ENCODE results near the gene GREM2. TPM values are rescaled to one million over a fixed set of nuclear protein-coding genes. Genes with fewer than 3 reads are reported as not detected.

The GREM2 gene
- total and polyA plus RNA-seq, 2 experiments from 2014 or later, result 0.18 to 0.21 TPM

DNA sequence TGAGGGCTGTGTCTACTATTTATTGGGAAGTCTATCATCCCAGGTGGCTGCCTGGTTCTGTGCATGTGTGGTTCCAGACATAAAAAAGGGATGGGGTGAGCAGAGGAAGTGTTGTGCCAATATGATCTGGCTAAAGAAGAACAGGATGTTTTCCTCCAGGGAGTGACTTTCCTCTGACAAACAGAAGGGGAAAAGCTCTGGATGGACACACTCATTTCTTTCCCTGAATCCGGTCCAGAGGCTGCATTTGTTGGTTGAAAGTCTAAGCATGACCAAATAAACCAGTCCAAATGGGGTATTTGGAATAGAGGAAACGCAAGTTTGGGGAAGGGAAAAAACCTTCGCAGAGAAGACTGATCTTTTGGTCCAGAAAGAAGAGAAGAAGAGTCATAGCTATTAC lies 12.7 kb downstream of the GREM2 start (continued):
- TF ChIP-seq, protein P1, sequence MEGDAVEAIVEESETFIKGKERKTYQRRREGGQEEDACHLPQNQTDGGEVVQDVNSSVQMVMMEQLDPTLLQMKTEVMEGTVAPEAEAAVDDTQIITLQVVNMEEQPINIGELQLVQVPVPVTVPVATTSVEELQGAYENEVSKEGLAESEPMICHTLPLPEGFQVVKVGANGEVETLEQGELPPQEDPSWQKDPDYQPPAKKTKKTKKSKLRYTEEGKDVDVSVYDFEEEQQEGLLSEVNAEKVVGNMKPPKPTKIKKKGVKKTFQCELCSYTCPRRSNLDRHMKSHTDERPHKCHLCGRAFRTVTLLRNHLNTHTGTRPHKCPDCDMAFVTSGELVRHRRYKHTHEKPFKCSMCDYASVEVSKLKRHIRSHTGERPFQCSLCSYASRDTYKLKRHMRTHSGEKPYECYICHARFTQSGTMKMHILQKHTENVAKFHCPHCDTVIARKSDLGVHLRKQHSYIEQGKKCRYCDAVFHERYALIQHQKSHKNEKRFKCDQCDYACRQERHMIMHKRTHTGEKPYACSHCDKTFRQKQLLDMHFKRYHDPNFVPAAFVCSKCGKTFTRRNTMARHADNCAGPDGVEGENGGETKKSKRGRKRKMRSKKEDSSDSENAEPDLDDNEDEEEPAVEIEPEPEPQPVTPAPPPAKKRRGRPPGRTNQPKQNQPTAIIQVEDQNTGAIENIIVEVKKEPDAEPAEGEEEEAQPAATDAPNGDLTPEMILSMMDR (conservative IDR thresholded peaks at IDR 0.05; ENCODE audit: low read depth in 2 of 2), result no peak
- TF ChIP-seq, protein P2, sequence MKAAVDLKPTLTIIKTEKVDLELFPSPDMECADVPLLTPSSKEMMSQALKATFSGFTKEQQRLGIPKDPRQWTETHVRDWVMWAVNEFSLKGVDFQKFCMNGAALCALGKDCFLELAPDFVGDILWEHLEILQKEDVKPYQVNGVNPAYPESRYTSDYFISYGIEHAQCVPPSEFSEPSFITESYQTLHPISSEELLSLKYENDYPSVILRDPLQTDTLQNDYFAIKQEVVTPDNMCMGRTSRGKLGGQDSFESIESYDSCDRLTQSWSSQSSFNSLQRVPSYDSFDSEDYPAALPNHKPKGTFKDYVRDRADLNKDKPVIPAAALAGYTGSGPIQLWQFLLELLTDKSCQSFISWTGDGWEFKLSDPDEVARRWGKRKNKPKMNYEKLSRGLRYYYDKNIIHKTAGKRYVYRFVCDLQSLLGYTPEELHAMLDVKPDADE (IDR thresholded peaks at IDR 0.05), result no peak
- TF ChIP-seq POLR2AphosphoS5 (IDR thresholded peaks at IDR 0.05; ENCODE audit: low read depth) (no peak), CREB1 (CRISPR knock-in tag; IDR thresholded peaks at IDR 0.05; ENCODE audit: low read depth) (no peak), EZH2 (IDR thresholded peaks at IDR 0.05; ENCODE audit: low read depth, unreplicated experiment) (no peak)

- no peak overlapping the region for H3K4me2 ChIP-seq
- H3K27me3 ChIP-seq (ENCODE audit: insufficient read depth), result no peaks in the 10 kb centered on the region
- H3K27me3 Mint-ChIP-seq (ENCODE audit: insufficient read depth, low read depth, poor library complexity), result peaks cover 2% of the 10 kb centered on the region
- TF ChIP-seq JUNB (IDR thresholded peaks at IDR 0.05; ENCODE audit: unreplicated experiment) (no peak), ZNF114 (CRISPR knock-in tag; IDR thresholded peaks at IDR 0.05) (no peak), NANOG (IDR thresholded peaks at IDR 0.05; ENCODE audit: borderline replicate concordance) (no peak), POLR2AphosphoS5 (IDR thresholded peaks at IDR 0.05; ENCODE audit: low read depth) (no peak)
- TF ChIP-seq, protein P1 (conservative IDR thresholded peaks at IDR 0.05; ENCODE audit: low read depth in 2 of 2), result no peak
- TF ChIP-seq, protein P3, sequence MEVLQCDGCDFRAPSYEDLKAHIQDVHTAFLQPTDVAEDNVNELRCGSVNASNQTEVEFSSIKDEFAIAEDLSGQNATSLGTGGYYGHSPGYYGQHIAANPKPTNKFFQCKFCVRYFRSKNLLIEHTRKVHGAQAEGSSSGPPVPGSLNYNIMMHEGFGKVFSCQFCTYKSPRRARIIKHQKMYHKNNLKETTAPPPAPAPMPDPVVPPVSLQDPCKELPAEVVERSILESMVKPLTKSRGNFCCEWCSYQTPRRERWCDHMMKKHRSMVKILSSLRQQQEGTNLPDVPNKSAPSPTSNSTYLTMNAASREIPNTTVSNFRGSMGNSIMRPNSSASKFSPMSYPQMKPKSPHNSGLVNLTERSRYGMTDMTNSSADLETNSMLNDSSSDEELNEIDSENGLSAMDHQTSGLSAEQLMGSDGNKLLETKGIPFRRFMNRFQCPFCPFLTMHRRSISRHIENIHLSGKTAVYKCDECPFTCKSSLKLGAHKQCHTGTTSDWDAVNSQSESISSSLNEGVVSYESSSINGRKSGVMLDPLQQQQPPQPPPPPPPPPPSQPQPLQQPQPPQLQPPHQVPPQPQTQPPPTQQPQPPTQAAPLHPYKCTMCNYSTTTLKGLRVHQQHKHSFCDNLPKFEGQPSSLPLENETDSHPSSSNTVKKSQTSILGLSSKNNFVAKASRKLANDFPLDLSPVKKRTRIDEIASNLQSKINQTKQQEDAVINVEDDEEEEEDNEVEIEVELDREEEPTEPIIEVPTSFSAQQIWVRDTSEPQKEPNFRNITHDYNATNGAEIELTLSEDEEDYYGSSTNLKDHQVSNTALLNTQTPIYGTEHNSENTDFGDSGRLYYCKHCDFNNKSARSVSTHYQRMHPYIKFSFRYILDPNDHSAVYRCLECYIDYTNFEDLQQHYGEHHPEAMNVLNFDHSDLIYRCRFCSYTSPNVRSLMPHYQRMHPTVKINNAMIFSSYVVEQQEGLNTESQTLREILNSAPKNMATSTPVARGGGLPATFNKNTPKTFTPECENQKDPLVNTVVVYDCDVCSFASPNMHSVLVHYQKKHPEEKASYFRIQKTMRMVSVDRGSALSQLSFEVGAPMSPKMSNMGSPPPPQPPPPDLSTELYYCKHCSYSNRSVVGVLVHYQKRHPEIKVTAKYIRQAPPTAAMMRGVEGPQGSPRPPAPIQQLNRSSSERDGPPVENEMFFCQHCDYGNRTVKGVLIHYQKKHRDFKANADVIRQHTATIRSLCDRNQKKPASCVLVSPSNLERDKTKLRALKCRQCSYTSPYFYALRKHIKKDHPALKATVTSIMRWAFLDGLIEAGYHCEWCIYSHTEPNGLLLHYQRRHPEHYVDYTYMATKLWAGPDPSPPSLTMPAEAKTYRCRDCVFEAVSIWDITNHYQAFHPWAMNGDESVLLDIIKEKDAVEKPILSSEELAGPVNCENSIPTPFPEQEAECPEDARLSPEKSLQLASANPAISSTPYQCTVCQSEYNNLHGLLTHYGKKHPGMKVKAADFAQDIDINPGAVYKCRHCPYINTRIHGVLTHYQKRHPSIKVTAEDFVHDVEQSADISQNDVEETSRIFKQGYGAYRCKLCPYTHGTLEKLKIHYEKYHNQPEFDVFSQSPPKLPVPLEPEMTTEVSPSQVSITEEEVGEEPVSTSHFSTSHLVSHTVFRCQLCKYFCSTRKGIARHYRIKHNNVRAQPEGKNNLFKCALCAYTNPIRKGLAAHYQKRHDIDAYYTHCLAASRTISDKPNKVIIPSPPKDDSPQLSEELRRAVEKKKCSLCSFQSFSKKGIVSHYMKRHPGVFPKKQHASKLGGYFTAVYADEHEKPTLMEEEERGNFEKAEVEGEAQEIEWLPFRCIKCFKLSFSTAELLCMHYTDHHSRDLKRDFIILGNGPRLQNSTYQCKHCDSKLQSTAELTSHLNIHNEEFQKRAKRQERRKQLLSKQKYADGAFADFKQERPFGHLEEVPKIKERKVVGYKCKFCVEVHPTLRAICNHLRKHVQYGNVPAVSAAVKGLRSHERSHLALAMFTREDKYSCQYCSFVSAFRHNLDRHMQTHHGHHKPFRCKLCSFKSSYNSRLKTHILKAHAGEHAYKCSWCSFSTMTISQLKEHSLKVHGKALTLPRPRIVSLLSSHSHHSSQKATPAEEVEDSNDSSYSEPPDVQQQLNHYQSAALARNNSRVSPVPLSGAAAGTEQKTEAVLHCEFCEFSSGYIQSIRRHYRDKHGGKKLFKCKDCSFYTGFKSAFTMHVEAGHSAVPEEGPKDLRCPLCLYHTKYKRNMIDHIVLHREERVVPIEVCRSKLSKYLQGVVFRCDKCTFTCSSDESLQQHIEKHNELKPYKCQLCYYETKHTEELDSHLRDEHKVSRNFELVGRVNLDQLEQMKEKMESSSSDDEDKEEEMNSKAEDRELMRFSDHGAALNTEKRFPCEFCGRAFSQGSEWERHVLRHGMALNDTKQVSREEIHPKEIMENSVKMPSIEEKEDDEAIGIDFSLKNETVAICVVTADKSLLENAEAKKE (CRISPR knock-in tag; IDR thresholded peaks at IDR 0.05), result no peak
- no peaks in the 10 kb centered on the region for H3K9me3 Mint-ChIP-seq
- H3K36me3 ChIP-seq (ENCODE audit: insufficient read depth), result no peaks in the 10 kb centered on the region
- ATAC-seq (no peak), DNase-seq (ENCODE audit: low spot score) (no peak)
- no peaks in the 10 kb centered on the region for H3K36me3 Mint-ChIP-seq (ENCODE audit: low read depth)
- H2AFZ ChIP-seq, result no peak overlapping the region
- no peaks in the 10 kb centered on the region for H3K4me1 Mint-ChIP-seq
- H3K4me1 ChIP-seq (ENCODE audit: insufficient read depth), result no peaks in the 10 kb centered on the region
- H3K9me2 ChIP-seq (ENCODE audit: insufficient read depth), result no peaks in the 10 kb centered on the region
- H3K79me2 ChIP-seq (replicated peaks; ENCODE audit: insufficient read depth), result no peaks in the 10 kb centered on the region
- H4K20me1 ChIP-seq (replicated peaks; ENCODE audit: insufficient read depth), result no peaks in the 10 kb centered on the region
- H3F3A ChIP-seq (replicated peaks; ENCODE audit: low read depth), result no peaks in the 10 kb centered on the region
- H3K4me3 ChIP-seq, result no peak overlapping the region
- no peak overlapping the region for H3K27ac ChIP-seq (ENCODE audit: low read depth)
- no peak overlapping the region for H3K27ac Mint-ChIP-seq
- no peak overlapping the region for H3K4me3 Mint-ChIP-seq
Measured at GRCh38 chr1:240598216-240599001, 13.5 kb downstream of the GREM2 start.
